IPS-11a (cell line): ENCODE measurements around the gene LINC01488.

Experiments
- H3K4me3 ChIP-seq: one replicate; pipeline ENCODE4 v1.5.1; 2013; ENCODE audit warnings: low read depth, low read length, control low read depth

The LINC01488 gene

DNA sequence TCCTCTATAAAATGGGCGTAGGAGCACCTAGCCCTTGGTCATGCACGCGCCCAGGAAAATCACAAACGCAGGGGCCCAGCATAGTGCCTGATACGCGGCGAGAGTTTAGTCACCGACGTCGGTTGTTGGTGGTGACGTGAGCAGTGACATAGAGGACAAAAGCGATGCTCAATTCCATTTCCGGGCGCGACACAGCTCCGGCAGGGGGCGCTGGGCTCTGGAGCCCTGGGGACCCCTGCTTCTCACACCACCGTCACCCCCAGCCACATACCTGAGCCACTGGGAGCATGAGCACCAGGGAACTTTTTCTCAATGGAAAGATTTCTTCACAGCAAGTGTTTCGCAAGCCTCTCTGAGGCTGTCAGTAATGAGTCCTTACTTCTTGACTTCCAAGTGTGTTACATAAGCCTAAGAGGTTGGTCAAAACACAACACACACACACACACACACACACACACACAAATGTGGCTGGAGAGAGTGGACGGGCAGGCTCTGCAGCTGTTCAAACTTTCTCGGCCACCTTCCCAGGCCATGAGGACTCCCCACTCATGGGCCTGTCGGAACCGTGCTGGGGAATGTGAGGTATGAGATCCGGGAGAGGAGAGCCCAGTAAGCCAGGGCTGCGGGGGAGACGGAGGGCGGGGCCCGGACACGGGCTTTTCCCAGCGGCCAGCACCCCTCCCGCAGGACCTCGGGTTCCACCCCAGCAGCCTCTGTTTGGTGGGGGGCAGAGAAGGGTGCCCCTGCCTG, 36.9 kb upstream of the LINC01488 start:
- no peak overlapping the region for H3K4me3 ChIP-seq

DNA sequence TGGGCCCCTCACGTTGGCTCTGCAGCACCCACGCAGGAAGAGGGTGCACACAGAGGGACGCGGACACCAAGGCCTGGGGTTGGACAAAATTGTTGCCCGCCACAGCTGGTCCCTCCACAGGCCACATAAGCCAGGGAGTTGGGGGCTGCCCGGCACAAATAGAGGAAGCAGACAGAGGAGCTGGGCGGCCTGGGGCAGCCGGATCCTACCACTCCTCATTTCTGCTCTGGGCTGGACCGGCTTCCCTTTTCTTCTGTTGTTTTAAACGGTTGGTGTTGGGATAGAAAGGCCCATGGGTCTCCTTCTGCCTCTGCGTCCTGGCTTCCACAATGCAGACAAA, 36.4 kb upstream of the LINC01488 start:
- H3K4me3 ChIP-seq, result no peak overlapping the region

DNA sequence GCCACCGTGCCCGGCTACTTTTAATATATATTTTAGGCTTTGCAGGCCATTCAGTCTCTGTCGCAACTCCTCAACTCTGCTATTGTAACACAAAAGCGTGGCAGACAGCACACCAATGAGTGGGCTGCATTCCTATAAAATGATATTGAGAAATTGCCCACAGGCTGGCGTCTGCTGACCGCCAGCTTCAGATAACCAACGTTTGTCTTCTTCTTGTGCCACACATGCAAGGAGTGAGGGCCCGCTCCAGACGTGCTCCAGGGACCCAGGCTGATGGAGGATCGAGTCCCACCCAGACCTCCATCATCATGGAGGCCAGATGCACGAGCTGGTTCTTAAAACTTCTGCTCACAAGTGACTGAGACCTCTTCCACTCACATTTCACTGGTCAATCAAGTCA, 35.4 kb upstream of the LINC01488 start:
- no peak overlapping the region for H3K4me3 ChIP-seq

DNA sequence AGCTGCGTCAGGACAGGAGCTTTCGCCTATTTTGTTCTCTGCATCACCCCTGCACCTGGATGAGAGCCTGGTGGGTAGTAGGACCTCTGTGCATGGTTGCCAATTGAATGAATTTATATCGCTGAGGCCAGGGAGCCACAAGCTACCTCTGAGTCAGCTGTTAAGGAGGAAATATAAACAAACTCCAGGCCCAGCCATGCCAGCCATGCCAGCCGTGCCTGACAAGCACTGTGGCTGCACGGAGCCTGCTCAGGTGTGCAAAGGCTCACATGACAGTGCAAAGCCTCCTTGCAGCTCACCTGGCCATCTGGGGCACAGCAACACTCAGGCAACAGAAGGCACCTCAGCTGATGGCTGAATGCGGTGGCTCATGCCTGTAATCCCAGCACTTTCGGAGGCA, 33.7 kb upstream of the LINC01488 start:
- no peak overlapping the region for H3K4me3 ChIP-seq

DNA sequence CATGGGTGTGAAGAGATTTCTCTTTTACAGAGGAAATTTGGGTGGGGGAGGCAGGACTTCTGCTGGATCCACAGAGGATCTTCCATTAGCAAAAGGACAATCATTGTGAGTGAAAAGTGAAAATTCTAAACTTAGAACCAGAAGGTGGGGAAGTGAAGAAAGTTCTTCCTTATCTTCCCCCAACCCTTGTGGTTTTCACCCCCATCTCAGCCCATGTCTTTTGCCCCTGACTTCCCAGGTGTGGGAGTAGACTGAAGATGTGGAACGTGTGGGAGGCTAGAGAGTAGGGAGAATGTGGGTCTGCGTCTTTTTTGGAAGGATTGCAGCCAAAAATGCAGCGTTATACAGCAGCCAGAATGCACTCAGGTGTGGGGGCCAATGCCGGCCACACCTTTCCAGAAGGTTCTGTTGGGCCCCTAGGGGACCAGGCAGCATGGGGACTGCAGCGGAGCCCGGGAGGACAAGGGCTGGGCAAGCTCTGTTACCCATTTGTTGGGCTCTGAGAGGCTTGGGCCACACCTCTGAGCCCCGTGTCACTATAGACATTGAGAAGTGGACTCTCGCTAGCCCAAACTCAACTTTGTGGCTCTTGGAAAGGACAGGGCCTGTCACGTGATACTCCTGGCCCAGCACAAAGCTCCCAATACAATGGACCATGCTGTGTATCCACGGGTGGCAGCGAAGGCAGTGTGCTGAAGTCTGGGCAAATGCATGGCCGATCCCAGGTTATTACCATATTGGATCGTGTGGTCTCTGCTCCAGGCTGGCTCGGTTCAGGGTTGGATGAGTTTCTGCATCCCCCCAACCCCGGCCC, 32.8 kb upstream of the LINC01488 start:
- H3K4me3 ChIP-seq, result no peak overlapping the region

DNA sequence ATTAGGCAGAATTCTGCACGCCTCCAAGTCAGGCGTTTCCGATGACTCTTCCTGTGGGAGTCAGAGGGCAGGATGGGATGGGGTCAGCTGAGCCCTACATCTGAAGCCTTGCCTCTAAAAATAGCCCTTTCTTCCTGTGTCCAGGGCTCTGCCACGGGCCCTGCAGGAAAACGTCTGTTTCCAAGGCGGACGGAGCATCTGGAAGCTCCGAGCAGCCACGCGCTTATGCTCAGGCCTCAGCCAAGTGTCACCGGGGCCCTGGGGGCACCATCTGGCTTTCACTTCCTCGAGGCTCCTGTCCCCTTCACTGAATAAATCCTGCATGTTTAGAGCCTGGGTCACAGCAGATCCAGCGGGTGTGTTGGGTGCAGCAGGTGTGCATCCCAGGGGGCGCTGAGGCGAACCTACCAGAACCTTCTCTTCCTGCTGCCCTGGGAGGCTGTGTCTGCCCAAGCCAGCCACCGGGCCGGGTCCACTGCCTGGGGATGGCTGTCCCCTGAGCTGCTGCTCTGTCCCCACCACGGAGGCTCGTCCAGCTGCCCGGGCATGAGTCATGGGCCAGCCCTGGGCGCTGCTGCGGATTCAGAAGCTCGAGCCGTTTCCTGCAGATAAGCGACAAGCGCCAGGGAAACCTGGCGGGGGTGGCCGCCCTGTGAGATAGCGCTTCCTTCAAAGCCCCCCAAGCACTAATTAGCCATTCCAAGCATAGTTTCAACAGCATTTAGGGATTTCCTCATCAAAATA, 32.0 kb upstream of the LINC01488 start:
- no peak overlapping the region for H3K4me3 ChIP-seq

DNA sequence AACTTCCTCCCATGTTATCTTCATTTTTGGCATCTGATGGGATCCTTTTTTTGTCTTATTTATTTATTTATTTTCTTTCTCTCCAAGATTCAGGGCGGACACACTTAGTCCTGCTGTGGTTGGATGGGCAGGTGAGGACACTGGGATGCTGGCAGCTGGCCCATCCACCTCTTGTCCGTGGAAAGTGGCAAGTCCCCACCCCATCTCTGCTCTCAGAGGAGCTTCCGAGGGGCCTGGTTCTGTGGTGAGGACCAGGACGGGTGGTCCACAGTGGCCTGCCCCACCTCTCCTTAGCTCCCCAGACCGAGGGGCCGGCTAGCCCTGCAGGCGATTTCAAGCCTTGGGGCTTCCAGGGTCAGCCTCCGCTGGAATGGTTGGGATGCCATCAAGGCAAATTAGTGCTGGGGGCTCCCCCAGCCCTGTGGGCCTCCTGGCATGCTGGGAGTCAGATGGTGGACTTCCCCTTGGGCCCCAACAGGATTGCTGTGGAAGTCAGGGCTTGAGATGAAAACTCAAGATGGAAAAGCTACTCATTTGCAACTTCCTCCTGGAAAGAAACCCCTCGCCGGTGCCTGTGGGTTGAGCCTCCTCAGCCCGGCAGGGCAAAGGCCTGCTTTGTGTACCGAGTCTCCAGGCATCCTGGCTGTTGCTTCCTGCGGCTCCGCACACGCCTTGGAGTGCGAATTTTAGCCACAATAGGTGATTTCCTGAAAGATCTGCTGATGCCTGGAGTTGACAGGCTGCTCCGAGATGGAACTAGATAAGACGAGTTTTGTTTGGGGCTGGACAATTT, 31.2 kb upstream of the LINC01488 start:
- no peak overlapping the region for H3K4me3 ChIP-seq

DNA sequence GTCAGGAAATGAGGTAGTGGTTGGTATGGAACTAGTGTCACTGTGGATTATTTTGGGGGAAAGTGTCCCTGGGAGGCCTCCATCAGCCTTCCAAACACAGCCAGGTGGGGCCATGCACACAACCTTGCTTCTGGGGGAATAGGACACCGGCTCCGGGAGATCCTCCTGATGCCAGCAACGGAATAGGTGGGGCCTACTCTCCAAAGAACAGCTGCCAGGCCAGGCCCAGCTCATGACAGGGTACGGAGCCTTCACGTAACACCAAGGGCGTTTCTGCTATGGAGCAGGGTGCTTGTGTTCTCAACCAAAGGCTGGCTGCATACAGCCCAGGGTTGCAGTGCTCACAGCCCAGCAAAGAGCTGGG, 30.6 kb upstream of the LINC01488 start:
- H3K4me3 ChIP-seq, result no peak overlapping the region

DNA sequence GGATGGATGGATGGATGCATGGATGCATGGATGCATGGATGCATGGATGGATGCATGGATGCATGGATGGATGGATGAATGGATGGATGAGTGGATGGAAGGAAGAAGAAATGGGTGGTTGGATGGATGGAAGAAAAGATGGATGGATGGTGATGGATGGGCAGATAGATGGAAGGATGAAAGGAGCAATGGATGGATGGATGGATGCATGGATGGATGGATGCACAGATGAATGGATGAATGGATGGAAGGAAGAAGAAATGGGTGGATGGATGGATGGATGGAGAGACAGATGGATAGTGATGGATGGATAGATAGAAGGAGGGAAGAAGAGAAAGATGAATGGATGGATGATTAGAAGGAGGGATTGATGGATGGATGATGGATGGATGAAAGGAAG, 30.2 kb upstream of the LINC01488 start:
- no peak overlapping the region for H3K4me3 ChIP-seq

DNA sequence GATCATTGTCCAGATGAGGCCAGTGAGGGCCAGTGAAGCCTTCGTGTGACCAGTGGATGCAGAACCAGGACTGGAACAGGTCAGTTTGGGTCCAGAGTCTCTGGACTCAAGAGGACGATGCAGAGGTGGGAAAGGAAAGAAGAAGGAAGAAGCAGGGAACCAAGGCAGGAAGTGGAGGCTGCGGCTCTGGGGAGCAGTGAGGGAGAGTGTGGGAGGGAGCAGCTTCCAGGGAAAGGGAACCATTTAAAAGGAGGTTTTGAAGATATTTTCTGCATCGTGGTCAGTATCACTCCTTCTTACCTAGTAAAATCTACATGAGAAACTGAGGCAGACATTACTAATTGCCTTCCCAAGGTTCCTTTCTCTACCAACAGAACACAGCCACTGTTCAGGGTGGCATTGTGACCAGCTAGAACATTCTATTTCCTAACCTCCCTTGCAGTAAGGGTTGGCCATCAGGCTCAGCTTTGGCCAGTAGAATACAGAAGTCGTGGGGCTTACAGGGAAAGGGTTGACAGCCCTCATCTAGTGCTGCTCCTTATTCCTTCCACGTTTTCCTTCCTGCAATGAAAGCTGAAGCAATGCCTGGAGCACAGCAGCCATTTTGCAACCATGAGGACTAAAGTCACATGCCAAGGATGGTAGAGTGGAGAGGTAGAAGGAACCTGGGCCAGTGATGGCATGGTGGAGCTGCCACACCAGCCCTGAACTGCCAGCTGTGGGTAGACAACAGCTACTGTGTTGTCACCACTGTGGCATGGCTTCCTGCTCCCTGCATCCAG, 29.1 kb upstream of the LINC01488 start:
- no peak overlapping the region for H3K4me3 ChIP-seq

DNA sequence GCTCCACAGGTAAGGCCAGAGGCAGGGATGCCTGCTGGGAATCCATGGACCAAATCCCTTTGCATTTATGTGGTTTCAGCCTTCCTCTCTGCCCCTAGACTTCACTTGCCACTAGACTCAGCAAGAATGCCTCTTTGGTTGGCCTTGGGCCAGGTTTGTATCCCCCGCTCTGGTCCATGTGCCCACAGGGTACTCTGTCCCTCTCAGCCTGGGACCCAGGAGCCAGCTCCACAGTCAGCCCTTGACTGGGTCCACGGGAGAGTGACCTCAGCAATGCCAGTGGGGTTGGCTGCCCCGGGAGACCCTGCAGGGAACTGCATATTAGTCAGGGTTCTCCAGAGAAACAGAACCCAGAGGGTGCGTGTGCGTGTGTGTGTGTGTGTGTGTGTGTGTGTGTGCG, 28.3 kb upstream of the LINC01488 start:
- no peak overlapping the region for H3K4me3 ChIP-seq

DNA sequence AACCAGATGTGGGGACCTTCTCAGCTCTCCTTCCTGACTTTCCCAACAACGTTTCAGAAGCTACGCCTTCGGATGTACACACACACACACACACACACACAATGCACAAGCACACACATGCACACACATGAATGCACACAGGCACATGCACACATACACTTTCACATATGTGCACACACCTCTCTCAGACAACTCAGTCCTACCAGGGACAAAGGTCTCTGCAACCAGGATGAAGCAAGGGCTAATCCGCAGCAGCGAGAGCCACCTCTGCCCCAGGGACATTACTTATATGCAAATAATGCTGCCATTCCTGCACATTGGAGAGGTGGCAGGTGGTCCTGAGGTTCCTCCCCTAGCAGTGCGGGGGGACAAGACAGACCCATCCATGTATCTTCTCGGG, 27.4 kb upstream of the LINC01488 start:
- H3K4me3 ChIP-seq, result no peak overlapping the region

DNA sequence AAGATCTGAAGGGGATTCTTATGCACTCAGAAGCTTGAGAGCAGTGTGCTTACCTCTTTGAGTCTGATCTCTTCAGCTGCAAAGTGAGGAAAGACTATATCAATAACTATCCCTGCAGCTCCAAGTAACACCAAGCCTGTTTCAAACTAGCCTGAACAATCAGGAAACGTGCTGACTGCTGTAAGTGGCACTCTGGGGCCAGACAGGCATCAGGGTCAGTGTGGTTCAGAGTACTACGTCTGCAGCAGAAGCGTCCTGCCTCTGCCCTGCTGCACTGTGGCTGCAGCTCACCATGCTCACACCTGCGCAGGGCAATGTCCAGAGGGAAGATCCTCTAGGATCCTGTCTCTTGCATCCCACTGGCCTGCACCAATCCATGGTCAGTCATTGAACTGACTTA, 25.5 kb upstream of the LINC01488 start:
- no peak overlapping the region for H3K4me3 ChIP-seq

DNA sequence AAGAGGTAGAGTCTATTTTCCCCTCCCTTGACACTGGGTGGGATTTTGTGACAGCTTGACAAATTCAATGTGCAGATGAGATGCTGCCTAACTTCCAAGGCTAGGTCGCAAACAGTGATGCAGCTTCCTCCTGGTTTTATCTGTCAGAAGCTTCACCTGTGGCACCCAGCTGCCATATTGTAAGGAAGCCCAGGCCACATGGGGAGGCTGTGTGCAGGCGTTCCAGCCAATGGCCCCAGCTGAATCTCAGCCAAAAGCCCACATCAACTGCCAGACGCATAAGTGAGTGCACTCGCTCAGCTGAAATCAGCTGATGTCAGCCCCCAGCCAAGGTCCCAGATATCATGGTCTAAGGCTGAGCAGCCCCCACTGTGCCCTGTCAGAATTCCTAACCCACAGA, 24.8 kb upstream of the LINC01488 start:
- no peak overlapping the region for H3K4me3 ChIP-seq

DNA sequence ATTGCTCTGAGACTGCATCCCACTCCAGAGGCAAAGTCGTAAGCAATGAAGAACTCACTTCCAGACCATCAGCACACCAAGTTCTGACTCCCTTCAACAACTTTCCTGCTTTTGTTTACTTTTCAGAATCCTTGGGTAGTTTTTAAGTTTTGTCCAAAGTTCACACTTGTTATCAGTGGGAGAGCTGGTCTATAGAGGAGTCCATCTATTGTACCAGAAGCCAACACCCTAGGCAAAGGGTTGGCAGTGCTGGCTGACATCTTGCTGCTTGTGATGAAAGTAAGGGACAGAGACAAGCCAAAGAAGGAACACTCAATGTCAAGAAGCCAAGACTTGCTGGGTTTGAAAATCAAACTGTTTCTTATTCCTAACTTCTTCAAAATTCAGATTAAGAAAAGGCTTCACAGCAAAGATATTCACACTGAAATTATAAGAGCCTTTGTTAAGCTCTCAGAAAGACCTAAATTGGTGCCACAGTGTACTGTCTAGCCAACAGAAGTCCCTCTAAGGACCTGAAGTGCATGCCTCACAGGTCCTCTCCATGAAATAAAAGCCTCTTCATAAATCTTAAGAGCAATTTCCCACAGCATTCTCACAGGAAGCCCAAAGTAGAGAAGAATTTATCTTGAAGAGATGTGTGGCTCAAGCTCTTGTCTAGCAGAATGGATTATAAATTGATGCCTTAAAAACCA, 21.5 kb upstream of the LINC01488 start:
- no peak overlapping the region for H3K4me3 ChIP-seq

DNA sequence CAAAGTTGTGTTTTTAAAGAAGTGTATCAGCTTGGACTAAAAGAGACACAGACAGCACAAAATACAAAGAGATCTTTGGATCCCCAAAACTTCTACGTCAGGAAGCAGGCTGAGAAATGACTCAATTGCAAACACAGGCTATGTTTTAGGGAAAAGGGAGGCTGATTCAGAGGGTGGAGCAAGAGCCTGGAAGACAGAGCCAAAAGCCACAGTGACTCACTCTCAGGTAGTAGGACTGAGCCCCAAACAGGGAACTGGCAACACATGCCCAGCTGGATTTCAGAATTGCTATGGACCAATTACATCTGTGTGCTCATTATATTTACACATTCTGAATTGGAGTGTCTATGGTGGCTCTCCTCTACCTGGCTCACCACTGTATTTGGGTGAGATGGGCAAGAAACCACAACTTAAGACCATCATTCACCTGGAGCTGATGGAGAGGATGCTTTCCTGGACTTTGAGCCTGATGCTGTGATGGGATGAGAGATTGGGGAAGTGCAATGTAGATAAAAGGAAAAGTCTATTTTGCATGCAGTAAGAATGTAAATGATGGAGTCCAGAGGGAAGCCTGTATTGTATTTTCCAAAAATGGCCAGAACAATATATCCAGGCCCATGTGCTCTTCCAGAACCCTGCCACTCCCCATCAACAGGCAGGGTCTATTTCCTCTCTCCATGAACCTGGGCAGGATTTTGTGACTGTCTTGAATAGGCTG, 20.8 kb upstream of the LINC01488 start:
- no peak overlapping the region for H3K4me3 ChIP-seq

DNA sequence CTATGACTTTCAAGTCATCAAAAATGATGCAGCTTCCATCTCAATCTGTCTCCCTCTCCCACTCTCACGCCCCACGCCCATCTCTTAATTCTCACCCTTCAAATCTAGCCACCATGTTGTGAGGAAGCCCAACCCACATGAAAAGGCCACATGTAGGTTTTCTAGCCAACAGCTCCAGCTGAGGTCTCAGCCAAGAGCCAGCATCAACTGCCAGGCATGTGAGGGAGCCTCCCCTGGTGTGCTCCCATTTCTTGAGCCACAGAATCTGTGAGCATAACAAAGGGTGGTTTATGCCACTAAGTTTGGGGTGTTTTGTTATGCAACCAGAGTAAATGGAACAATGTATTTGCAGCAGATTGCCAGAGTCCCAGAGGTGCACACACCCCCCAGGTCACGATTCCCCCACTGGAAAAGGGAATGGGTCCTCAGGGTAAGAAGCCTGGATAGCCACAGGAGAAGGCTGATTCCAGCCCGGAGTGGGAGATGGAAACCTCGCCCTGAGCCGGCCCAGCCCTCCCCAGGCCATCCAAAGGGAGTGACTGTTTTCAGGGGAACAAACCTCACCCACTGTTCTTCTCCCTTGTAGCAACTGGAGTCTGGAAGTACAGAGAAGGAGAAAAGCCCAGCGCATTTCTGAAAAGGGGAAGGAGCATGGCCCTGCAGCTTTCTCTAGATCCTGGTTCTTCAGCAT, 20.0 kb upstream of the LINC01488 start:
- no peak overlapping the region for H3K4me3 ChIP-seq

DNA sequence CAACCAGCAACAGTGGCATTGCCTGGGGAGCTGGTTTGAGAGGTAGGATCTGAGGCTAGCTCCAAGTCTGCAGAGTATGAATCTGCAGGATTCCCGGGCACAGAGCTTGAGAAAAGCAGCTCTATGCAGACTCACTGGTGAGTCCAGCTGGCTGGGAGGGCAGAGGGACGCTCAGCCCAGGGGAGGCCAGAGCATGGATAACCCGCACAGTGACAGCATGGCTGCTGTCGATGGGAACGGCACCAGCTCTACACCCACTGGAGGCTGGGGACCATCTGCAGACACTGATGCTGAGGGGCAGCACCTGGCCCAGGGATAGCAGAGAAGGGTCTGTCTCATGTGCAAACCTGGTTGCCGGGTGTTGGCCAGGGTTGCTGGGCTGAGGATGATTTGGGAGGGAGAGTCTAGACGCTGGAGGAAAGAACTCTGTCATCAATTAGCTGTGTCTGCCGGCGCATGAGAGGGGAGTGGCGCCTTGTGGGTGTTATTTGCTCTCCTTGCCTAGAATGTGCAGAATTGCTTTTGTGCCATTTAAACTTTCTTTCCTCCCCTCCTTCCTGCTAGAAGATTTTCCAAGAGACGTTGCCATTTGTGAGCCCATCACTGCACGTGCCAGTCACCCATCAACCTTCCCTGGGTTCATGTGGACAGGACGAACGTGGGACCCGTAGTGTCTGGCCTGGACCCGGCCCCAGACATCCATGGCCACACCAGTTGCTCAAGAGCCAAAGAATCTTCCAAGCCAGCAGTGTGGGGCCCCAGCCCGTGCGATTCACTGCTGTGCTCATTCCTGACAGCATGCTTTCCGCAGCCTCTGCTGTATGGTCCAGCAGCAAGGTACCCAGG, 19.1 kb upstream of the LINC01488 start:
- no peak overlapping the region for H3K4me3 ChIP-seq
